Ishikawa (cell line): ENCODE measurements around the gene PDGFC.

Source experiments
- CREB1 ChIP-seq: IDR thresholded peaks from 2 replicates; pipeline ENCODE4 v1.6.1; 2012; ENCODE audit warnings: low read depth
- EGR1 ChIP-seq: IDR thresholded peaks from 2 replicates; pipeline ENCODE4 v1.6.1; 2012
- EP300 ChIP-seq: IDR thresholded peaks from 2 replicates; pipeline ENCODE4 v1.6.1; 2012; ENCODE audit warnings: borderline replicate concordance
- FOXM1 ChIP-seq: IDR thresholded peaks from 2 replicates; pipeline ENCODE4 v1.6.1; 2012; ENCODE audit warnings: low read depth, borderline replicate concordance
- MAX ChIP-seq: IDR thresholded peaks from 2 replicates; pipeline ENCODE4 v1.6.1; 2012
- NFIC ChIP-seq: IDR thresholded peaks from 2 replicates; pipeline ENCODE4 v1.6.1; 2012
- RAD21 ChIP-seq: IDR thresholded peaks from 2 replicates; pipeline ENCODE4 v1.6.1; 2012; ENCODE audit warnings: low read depth
- TAF1 ChIP-seq: IDR thresholded peaks from 2 replicates; pipeline ENCODE4 v1.6.1; 2012; ENCODE audit warnings: low read depth, mild to moderate bottlenecking
- TCF12 ChIP-seq: IDR thresholded peaks from 2 replicates; pipeline ENCODE4 v1.6.1; 2012; ENCODE audit warnings: low read depth
- YY1 ChIP-seq: IDR thresholded peaks from 2 replicates; pipeline ENCODE4 v1.6.1; 2012; ENCODE audit warnings: low read depth
- ZBTB7A ChIP-seq: IDR thresholded peaks from 2 replicates; pipeline ENCODE4 v1.6.1; 2012; ENCODE audit warnings: low read depth

DNA sequence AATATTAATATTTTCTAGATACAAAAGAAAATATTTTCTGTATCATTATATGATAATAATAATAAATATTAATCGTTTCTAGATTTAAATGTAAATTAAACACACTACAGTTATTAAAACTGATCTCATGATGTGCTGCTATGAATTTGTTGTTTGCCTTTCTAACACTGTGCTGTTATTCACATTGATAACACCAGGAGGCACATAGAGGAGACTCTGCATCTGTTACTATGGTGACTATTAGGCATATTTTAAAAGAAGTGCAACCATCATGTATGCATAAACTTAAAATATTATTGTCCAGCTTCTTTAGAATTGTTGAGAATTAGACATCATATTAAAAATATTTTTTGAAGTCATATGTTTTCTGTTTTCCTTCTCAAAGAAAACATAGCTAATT lies 11.8 kb upstream of the PDGFC start:
- no peak for TF ChIP-seq YY1
- TF ChIP-seq MAX, result no peak
- no peak for TF ChIP-seq TAF1
- peak; percentile 52 for TF ChIP-seq RAD21
- no peak for TF ChIP-seq EP300
- no peak for TF ChIP-seq NFIC
- no peak for TF ChIP-seq EGR1
- no peak for TF ChIP-seq FOXM1
- no peak for TF ChIP-seq ZBTB7A
- TF ChIP-seq CREB1, result no peak
- no peak for TF ChIP-seq TCF12
